ENCODE data around the gene CCDC90B. TPM values are rescaled to one million over a fixed set of nuclear protein-coding genes. Genes with fewer than 3 reads are reported as not detected.

Gene CCDC90B
- total and polyA plus RNA-seq, 4 donors = 18.8 to 40.5 (median 28.1) TPM

DNA sequence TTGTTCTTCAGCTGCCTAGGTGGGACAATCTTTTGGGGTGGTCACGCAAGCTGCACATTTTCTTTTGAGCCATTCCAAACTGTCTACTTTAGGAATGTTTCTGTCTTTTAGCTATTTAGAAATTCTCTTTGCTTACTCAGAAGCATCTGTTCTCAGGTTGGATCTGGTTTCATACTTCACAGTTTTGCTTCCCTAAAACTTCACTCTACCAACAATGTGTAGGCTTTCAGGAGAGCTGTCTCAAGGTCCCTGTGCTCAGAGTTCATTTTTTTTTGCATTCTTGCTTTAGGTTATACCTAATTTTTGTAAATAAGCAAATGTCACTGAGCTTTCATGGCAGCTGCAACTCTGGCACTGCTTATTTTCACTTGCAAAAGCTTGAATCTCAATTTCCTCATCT lies 36.7 kb downstream of the CCDC90B start:
- H3K36me3 ChIP-seq (ENCODE audit: control insufficient read depth in 4 of 4, insufficient read depth in 3 of 4, low read depth in 1 of 4, low read length in 3 of 4) = no peaks in the 10 kb centered on the region
- 95% methylated on average over 1 of the region's 1 CpG for WGBS
- no peaks in the 10 kb centered on the region for H3K9me3 ChIP-seq (ENCODE audit: control insufficient read depth in 4 of 4, low read length in 3 of 4)
- no peak for TF ChIP-seq SP1 (IDR thresholded peaks at IDR 0.05)
- TF ChIP-seq, protein P1, sequence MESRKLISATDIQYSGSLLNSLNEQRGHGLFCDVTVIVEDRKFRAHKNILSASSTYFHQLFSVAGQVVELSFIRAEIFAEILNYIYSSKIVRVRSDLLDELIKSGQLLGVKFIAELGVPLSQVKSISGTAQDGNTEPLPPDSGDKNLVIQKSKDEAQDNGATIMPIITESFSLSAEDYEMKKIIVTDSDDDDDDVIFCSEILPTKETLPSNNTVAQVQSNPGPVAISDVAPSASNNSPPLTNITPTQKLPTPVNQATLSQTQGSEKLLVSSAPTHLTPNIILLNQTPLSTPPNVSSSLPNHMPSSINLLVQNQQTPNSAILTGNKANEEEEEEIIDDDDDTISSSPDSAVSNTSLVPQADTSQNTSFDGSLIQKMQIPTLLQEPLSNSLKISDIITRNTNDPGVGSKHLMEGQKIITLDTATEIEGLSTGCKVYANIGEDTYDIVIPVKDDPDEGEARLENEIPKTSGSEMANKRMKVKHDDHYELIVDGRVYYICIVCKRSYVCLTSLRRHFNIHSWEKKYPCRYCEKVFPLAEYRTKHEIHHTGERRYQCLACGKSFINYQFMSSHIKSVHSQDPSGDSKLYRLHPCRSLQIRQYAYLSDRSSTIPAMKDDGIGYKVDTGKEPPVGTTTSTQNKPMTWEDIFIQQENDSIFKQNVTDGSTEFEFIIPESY (IDR thresholded peaks at IDR 0.05) = no peak
- TF ChIP-seq JUND (IDR thresholded peaks at IDR 0.05) = no peak
- TF ChIP-seq FOXA1 (IDR thresholded peaks at IDR 0.05) = no peak
- H3K4me1 ChIP-seq (ENCODE audit: control insufficient read depth in 4 of 4, insufficient read depth in 4 of 4, low read length in 3 of 4) = peaks cover 0 to 6% (median 1%) of the 10 kb centered on the region in 4 donors
- H3K9ac ChIP-seq (ENCODE audit: low read depth in 1 of 2, low read length in 2 of 2) = no peak overlapping the region
- H3K27ac ChIP-seq (ENCODE audit: low read depth in 1 of 2, low read length in 2 of 2) = no peak overlapping the region
- H3K27me3 ChIP-seq (ENCODE audit: control insufficient read depth in 4 of 4, insufficient read depth in 4 of 4, low read length in 3 of 4) = no peaks in the 10 kb centered on the region
- H3K4me3 ChIP-seq (ENCODE audit: low read depth in 1 of 3, low read length in 3 of 3) = no peak overlapping the region
- DNase-seq (ENCODE audit: low spot score) = no peak

DNA sequence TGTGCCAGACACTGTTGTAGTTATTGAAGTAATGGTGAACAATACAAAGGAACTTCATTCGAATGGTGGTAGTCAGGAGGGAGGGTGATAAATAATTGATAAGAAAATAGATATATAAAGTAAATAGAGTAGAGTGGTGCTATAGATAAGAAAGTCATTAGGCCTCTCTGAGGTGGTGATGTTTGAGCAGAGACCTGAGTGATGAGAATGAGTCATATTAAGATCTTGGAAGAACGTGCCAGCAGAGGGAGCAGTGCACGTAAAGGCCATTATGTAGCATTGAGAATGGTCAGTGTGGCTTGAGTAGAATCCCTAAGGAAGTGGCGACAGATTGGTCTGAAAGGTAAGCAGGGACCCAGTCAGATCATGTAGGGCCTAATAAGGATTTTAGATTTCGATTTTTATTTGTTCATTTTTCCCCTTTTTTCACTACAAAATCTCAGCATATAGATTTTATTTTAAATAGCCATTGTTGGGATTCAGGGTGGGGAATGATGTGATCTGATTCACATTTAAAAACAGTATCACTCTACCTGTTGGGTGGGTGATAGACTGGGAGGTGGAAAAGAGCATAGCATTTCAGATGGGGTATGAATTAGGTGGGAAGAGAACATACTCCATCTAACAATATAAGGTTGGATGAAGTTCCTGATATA lies 44.7 kb downstream of the CCDC90B start:
- TF ChIP-seq, protein P2, sequence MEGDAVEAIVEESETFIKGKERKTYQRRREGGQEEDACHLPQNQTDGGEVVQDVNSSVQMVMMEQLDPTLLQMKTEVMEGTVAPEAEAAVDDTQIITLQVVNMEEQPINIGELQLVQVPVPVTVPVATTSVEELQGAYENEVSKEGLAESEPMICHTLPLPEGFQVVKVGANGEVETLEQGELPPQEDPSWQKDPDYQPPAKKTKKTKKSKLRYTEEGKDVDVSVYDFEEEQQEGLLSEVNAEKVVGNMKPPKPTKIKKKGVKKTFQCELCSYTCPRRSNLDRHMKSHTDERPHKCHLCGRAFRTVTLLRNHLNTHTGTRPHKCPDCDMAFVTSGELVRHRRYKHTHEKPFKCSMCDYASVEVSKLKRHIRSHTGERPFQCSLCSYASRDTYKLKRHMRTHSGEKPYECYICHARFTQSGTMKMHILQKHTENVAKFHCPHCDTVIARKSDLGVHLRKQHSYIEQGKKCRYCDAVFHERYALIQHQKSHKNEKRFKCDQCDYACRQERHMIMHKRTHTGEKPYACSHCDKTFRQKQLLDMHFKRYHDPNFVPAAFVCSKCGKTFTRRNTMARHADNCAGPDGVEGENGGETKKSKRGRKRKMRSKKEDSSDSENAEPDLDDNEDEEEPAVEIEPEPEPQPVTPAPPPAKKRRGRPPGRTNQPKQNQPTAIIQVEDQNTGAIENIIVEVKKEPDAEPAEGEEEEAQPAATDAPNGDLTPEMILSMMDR (IDR thresholded peaks at IDR 0.05; ENCODE audit: low read depth, low read length, missing input control) = peak; percentile 43
- TF ChIP-seq RXRA (IDR thresholded peaks at IDR 0.05) (no peak), JUND (IDR thresholded peaks at IDR 0.05) (peak; percentile 58 to 89), YY1 (IDR thresholded peaks at IDR 0.05) (no peak), RAD21 (IDR thresholded peaks at IDR 0.05) (peak; percentile 69 to 80)
- DNase-seq (ENCODE audit: low spot score) = peak; percentile 46
- Histone ChIP-seq H3K36me3 (ENCODE audit: control insufficient read depth in 4 of 4, insufficient read depth in 3 of 4, low read depth in 1 of 4, low read length in 3 of 4) (no peaks in the 10 kb centered on the region), H3K27me3 (ENCODE audit: control insufficient read depth in 4 of 4, insufficient read depth in 4 of 4, low read length in 3 of 4) (no peaks in the 10 kb centered on the region), H3K9me3 (ENCODE audit: control insufficient read depth in 4 of 4, low read length in 3 of 4) (no peaks in the 10 kb centered on the region), H3K4me1 (ENCODE audit: control insufficient read depth in 4 of 4, insufficient read depth in 4 of 4, low read length in 3 of 4) (no peaks in the 10 kb centered on the region), H3K27ac (ENCODE audit: low read depth in 1 of 2, low read length in 2 of 2) (no peak overlapping the region), H3K4me3 (ENCODE audit: low read depth in 1 of 3, low read length in 3 of 3) (no peak overlapping the region), H3K9ac (ENCODE audit: low read depth in 1 of 2, low read length in 2 of 2) (no peak overlapping the region)
- WGBS = 33% methylated on average over 5 of the region's 5 CpGs

DNA sequence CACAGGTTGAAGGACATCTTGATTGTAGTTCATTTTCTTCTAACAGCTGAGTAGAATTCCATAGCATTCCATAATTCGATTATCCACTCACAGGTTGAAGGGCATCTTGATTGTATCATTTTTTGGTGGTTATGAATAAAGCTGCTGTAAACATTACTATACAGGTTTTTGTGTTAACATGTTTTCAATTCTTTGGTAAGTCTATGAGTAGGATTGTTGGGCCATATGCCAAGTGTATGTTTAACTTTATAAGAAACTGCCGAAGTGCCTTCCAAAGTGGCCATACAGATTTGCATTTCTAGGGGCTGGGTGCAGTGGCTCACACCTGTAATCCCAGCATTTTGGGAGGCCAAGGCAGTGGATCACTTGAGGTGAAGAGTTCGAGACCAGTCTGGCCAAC lies 48.1 kb downstream of the CCDC90B start:
- no peaks in the 10 kb centered on the region for H3K9me3 ChIP-seq (ENCODE audit: control insufficient read depth in 4 of 4, low read length in 3 of 4)
- WGBS = 90% methylated on average over 3 of the region's 3 CpGs
- no peaks in the 10 kb centered on the region for H3K36me3 ChIP-seq (ENCODE audit: control insufficient read depth in 4 of 4, insufficient read depth in 3 of 4, low read depth in 1 of 4, low read length in 3 of 4)
- H3K9ac ChIP-seq (ENCODE audit: low read depth in 1 of 2, low read length in 2 of 2) = no peak overlapping the region
- no peak for DNase-seq (ENCODE audit: low spot score)
- no peak overlapping the region for H3K4me3 ChIP-seq (ENCODE audit: low read depth in 1 of 3, low read length in 3 of 3)
- H3K27me3 ChIP-seq (ENCODE audit: control insufficient read depth in 4 of 4, insufficient read depth in 4 of 4, low read length in 3 of 4) = no peaks in the 10 kb centered on the region
- no peaks in the 10 kb centered on the region for H3K4me1 ChIP-seq (ENCODE audit: control insufficient read depth in 4 of 4, insufficient read depth in 4 of 4, low read length in 3 of 4)
- H3K27ac ChIP-seq (ENCODE audit: low read depth in 1 of 2, low read length in 2 of 2) = no peak overlapping the region
- TF ChIP-seq, protein P3, sequence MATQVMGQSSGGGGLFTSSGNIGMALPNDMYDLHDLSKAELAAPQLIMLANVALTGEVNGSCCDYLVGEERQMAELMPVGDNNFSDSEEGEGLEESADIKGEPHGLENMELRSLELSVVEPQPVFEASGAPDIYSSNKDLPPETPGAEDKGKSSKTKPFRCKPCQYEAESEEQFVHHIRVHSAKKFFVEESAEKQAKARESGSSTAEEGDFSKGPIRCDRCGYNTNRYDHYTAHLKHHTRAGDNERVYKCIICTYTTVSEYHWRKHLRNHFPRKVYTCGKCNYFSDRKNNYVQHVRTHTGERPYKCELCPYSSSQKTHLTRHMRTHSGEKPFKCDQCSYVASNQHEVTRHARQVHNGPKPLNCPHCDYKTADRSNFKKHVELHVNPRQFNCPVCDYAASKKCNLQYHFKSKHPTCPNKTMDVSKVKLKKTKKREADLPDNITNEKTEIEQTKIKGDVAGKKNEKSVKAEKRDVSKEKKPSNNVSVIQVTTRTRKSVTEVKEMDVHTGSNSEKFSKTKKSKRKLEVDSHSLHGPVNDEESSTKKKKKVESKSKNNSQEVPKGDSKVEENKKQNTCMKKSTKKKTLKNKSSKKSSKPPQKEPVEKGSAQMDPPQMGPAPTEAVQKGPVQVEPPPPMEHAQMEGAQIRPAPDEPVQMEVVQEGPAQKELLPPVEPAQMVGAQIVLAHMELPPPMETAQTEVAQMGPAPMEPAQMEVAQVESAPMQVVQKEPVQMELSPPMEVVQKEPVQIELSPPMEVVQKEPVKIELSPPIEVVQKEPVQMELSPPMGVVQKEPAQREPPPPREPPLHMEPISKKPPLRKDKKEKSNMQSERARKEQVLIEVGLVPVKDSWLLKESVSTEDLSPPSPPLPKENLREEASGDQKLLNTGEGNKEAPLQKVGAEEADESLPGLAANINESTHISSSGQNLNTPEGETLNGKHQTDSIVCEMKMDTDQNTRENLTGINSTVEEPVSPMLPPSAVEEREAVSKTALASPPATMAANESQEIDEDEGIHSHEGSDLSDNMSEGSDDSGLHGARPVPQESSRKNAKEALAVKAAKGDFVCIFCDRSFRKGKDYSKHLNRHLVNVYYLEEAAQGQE (IDR thresholded peaks at IDR 0.05) = no peak
- TF ChIP-seq, protein P2 (IDR thresholded peaks at IDR 0.05; ENCODE audit: low read depth, low read length, missing input control) = no peak
- TF ChIP-seq FOXA1 (IDR thresholded peaks at IDR 0.05) (no peak), HNF4A (conservative IDR thresholded peaks at IDR 0.05) (no peak), YY1 (IDR thresholded peaks at IDR 0.05) (no peak), HNF4G (IDR thresholded peaks at IDR 0.05) (no peak), RAD21 (IDR thresholded peaks at IDR 0.05) (no peak), RXRA (IDR thresholded peaks at IDR 0.05) (no peak), GABPA (IDR thresholded peaks at IDR 0.05 in 1 of 2, conservative IDR thresholded peaks at IDR 0.05 in 1 of 2) (no peak), FOXA2 (IDR thresholded peaks at IDR 0.05) (no peak)
- TF ChIP-seq, protein P1 (IDR thresholded peaks at IDR 0.05) = no peak
- TF ChIP-seq, protein P4, sequence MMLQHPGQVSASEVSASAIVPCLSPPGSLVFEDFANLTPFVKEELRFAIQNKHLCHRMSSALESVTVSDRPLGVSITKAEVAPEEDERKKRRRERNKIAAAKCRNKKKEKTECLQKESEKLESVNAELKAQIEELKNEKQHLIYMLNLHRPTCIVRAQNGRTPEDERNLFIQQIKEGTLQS (IDR thresholded peaks at IDR 0.05) = no peak

All from liver (tissue), 9 donors.